ENCODE measurements around the gene DDR1.
"Not testable (repeated sequence)": the region's sequence is repeated elsewhere in the genome, so short reads cannot be mapped to it uniquely, and the experiment has no call there.

DDR1 gene

DNA sequence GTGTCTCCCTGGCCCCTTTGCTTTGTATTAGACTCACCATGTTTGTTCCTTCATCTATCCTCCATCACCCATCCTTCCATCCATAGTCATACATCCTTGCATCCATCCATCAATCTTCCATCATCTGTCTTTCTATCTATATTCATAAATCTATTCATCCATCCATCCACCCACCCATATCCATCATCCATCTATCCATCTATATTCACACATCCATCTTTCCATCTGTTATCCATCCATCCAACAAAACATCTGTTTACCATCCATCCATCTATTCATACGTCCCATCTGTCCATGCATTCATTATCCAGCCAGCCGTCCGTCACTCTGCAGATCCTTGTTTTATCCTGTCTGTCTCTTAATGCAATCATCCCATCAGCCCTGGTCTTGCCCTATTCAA is 10.6 kb downstream of the DDR1 start:
- DNase-seq = peak; percentile 2

DNA sequence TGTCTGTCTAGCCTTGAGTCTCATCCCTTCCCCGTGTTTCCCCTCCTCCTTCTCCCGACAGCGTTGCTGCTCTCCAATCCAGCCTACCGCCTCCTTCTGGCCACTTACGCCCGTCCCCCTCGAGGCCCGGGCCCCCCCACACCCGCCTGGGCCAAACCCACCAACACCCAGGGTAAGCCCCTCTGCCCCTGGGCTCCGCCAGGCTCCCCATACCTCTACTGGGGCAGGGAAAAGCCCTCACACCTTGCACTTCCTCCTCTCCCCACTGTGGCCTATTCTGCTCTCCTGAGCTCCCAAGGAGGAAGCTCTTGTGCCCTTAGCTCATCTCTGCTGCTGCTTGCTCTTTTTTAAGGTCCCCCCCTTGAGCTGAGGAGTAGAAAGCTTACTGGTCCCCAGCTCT is 11.0 kb downstream of the DDR1 start:
- peak; percentile 6 for DNase-seq

DNA sequence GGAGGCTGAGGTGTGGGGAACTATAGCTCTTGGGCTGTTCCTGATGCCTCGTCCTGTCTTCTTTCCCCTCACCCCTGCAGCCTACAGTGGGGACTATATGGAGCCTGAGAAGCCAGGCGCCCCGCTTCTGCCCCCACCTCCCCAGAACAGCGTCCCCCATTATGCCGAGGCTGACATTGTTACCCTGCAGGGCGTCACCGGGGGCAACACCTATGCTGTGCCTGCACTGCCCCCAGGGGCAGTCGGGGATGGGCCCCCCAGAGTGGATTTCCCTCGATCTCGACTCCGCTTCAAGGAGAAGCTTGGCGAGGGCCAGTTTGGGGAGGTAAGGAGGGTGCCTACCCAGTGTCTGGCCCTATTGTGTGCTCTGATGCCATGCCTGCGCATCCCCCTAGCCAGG is 12.2 kb downstream of the DDR1 start:
- DNase-seq = peak; percentile 22

DNA sequence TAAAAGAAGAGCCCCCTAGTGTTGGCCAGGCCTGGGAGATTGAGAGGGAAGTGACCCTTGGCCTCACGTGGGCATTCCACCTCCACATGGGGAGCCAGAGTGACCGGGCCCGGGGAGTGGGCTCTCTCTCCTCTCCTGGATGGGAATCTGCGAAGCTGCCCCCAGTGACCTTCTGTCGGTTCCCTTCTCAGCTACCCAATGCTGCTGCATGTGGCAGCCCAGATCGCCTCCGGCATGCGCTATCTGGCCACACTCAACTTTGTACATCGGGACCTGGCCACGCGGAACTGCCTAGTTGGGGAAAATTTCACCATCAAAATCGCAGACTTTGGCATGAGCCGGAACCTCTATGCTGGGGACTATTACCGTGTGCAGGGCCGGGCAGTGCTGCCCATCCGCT is 13.6 kb downstream of the DDR1 start:
- peak; percentile 16 for DNase-seq

DNA sequence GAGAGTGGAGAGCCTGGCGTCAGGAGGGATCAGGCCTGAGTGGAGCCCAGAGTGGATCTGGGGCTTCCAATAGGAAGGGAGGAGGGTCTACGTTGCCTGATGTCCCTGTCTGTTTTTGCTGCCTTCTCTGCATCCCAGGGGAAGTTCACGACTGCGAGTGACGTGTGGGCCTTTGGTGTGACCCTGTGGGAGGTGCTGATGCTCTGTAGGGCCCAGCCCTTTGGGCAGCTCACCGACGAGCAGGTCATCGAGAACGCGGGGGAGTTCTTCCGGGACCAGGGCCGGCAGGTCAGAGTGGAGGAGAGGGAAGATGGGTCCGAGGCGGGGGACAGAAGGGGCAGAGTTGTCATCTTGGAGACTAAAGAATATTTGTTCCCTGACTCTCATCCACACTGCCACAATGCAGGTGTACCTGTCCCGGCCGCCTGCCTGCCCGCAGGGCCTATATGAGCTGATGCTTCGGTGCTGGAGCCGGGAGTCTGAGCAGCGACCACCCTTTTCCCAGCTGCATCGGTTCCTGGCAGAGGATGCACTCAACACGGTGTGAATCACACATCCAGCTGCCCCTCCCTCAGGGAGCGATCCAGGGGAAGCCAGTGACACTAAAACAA is 14.5 kb downstream of the DDR1 start:
- DNase-seq = peak; percentile 20

DNA sequence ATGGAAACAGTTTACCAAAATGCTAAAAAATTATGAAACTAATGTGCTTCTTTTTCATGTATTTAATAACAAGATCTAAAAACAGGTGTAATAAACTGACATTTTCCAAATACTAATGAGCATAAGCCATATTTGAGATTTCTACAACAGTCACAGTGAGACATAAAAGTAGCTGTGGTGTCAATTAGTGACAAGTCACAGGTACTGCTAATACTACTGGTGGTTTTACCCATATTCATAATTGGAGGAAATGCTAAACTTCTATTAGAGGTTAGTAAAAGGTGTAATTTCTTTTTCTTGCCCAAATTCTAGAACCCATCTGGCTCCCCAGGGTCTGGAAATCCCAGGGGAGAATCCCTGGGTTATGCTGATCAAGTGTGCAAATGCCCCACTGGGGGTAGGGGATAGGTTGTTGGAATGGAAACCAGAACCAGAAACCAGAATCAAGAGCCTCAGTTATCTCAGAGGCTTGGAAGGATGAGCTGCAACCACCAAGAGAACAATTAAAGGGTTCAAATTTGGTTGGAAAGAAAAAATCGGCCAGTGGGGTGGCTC is 16.6 kb downstream of the DDR1 start:
- no peak for DNase-seq

DNA sequence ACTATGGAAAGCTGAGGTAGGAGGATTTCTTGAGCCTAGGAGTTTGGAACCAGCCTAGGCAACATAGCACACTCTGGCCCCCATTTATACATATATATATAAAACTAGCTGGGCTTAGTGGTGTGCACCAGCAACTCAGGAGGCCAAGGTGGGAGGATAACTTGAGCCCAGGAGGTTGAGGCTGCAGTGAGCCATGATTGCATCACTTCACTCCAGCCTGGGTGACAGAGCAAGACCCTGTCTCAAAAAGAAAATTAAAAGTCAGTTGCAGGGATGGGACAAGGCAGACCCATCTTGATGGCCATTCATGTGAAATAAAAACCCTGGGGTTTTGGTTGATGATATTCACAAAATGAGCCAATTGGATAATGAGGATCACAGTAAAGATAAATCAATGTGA is 17.1 kb downstream of the DDR1 start:
- DNase-seq = no peak

DNA sequence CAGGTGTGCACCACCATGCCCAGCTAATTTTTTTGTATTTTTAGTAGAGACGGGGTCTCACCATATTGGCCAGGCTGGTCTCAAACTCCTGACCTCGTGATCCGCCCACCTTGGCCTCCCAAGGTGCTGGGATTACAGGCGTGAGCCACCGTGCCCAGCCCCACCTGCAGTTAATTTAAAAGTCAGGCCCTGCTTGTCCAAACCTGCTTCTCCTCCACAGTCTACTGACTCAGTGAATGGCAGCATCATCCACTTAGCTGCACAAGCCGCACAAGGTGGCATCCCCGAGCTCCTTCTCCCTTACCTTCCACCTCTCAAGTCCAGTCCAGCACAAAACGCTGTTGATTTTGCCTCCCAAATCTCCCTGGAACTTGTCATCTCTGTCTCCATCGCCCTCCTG is 17.9 kb downstream of the DDR1 start:
- DNase-seq = not testable (repeated sequence)

DNA sequence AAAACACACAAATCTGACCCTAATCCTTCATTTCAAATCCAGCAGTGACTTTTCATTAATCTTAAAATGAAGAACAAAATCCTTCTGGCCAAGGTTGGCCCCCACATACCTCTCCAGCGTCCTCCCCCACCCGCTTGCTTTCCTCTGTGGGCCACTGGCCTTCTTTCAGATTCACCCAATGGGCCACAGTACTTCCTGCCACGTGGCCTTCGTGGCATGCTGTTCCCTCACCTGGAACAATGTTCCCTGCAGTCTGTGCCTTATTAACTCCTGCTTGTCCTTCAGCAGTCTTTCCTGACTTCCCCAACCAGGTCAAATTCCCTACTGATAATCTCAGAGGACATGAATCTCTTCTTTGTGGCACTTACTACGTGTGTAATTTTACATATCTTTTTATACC is 18.4 kb downstream of the DDR1 start:
- peak; percentile 4 for DNase-seq

DNA sequence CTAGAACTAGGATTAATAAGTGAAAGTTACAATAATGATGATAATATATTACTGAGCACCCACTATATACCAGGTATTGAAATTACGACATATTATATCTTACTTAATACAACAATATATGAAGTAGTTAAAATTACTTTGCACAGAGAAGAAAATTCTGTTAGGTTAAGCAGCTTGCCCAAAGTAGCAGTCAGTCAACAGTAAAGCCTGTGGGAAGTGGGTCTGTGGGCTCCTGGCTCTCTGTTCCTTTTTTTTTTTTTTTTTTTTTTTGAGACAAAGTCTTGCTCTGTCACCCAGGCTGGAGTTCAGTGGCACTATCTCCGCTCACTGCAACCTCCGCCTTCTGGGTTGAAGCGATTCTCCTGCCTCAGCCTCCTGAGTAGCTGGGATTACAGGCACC is 18.9 kb downstream of the DDR1 start:
- no peak for DNase-seq

DNA sequence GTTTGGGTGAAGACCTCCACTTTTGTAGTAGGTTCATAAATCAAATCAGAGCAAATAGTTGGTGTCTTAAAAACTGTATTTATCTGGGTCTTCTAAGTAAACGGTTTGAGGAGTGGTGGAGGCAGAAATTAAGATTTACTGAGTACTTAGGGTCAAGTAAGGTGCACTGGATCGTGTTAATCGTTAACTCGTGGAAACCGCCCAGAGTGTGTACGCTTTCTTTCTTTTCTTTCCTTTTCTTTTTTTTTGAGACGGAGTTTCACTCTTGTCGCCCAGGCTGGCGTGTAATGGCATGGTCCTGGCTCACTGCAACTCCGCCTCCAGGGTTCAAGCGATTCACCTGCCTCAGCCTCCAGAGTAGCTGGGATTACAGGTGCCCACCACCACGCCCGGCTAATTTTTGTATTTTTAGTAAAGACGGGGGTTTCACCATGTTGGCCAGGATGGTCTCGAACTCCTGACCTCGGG is 23.0 kb downstream of the DDR1 start:
- DNase-seq = not testable (repeated sequence)

DNA sequence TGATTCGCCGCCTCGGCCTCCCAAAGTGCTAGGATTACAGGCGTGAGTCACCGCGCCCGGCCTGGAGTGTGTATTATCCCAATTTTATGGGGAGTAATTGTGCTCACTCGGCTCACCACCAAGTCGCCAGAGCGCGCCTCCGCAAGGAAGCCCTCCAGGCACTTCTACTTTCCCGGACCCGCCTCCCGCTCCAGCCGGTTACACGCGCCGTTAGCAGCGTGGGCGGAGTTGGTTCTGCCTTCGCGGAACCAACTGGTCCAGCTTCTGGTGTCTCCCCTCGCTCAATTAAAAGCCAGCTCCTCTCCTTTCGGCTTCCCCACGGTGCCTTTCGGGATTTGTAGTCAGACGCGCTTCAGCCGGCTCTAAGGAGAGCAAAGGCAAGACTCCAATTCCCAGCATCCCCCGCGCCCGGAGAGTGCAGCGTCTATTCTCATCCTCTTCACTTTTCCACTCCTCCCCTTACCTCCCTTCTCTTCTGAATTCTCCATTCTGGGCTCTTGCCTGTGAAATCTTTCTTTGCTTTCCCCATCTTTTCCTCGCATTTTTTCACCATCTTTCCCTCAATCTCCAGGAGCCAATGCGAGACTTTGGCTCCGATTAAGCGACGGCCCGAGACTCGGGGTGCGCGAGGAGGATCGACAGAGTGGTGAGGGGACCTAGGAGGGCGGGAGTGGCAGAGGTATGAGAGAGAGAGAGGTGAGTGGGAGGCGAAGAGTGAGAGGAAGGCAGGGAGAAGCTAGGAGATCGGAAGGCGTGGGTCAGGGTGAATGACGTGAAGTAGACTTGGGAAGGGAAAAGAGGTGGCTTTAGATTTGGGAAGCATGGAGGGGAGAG is 23.7 kb downstream of the DDR1 start, which contains the start of gene GTF2H4:
GTF2H4 (plus strand) TSS at position 450 of the 834 bp plus-strand sequence.
- DNase-seq = peak; percentile 98

DNA sequence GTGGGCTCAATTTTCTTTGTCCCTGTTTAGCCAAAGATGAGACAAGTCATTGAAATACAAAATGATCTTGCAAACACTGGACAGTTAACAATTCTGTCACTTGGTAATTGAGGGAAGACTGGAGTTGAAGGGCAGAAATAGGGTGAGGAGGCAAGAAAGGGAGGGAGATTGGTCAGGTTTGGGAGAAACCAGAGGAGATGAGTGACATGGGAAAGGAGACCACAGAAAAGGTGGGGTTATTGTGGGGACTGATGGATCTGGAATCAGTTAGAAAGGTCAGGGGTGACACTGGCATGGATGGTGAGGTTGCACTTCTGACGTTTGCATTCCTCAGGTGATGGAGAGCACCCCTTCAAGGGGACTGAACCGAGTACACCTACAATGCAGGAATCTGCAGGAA is 24.4 kb downstream of the DDR1 start:
- DNase-seq = peak; percentile 13

DNA sequence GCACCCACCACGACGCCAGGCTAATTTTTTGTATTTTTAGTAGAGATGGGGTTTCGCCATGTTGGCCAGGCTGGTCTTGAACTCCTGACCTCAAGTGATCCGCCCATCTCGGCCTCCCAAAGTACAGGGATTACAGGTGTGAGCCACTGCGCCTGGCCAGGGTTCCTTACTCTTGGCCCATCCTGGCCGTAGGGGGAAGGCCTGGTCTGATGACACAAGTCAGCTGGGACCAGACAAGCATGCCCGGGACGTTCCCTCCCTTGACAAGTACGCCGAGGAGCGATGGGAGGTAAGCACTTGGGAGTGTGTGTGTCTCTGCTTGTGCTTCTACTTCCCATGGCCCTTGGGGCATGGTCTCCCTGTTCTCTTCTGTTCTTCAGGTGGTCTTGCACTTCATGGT is 26.2 kb downstream of the DDR1 start:
- peak; percentile 2 for DNase-seq

DNA sequence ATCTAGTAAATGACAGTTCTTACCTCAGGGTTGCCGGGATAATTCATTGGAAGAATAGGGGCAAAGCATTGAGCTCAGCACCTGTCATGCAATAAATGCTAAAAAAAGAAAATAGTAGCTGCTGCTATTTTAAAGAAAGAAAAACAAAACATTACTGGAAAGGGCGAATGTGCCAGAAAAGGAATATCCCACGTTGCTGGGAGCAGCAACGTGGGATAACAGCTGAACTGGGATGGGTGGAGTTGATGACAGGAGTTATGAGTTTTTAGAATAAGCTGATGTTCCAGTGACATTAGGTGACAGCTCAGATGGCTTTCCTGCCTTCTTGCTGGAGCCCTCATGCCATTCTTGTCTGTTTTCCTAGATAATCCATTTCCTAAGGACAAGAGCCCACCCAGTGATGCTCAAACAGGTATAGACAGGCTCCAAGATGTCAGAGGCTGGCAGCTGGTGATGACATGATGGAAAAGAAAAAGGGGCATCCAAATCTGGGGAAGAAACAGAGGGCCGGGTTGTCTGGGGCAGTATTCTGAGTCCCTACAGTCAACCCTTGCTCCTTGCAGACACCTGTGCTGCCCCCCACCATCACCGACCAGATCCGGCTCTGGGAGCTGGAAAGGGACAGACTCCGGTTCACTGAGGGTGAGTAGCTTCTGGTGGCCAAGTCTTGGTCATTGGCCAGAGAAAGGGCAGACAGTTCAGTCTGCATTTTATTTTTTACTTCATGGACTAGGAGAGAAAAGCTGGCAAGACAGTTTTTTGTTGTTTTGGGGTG is 28.6 kb downstream of the DDR1 start:
- DNase-seq = no peak

DNA sequence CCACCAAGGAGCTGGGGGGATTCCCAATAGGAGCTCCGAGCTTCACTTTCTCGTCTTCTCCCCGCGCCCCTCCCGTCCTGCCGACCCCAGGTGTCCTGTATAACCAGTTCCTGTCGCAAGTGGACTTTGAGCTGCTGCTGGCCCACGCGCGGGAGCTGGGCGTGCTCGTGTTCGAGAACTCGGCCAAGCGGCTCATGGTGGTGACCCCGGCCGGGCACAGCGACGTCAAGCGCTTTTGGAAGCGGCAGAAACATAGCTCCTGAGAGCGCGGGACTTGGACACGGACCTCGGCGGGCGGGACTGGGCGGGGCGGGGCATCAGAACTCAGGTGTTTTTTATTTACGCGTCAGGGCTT is 29.4 kb downstream of the DDR1 start:
- DNase-seq = no peak

DNA sequence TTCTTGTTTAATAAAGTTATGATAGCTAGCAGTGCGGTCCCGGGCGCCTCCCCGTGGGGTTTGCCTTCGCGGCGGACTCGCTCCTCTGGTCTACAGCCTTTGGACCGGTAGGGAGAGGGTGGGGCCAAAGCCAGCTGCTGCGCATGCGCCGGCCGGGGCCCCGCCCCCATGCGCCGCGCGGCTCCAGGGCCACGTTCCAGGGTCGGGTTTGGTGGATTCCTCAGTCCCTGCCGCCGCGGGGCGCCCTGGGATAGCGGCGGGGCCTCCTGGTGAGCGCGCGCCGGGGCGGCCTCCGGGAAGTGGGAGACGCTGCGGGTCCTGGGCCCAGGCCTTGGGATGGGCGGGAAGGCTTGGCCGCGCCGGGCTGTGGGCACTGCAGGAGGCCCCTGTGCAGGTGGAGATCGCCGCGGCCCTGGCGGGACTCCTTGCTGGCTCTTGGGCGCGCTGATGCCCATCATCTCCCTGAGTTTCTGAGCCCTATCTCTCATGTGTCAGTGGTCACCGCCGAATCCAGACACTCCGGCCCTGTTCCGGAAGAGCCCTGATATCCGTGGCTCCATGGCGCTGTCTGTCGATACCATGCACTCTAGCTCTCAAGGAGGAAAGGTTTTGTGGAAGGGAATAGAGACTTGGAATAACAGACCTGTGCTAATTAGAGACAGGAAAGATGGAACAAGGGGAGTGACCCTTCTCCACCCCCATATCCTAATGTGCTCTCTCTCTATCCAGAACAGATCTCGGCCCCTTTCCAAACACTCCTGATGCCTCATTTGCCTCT is 29.9 kb downstream of the DDR1 start, which contains the start of gene VARS2:
VARS2 (plus strand) TSS at position 163 of the 778 bp plus-strand sequence; CDS start at position 762, 599 bp downstream.
- DNase-seq = peak; percentile 95

DNA sequence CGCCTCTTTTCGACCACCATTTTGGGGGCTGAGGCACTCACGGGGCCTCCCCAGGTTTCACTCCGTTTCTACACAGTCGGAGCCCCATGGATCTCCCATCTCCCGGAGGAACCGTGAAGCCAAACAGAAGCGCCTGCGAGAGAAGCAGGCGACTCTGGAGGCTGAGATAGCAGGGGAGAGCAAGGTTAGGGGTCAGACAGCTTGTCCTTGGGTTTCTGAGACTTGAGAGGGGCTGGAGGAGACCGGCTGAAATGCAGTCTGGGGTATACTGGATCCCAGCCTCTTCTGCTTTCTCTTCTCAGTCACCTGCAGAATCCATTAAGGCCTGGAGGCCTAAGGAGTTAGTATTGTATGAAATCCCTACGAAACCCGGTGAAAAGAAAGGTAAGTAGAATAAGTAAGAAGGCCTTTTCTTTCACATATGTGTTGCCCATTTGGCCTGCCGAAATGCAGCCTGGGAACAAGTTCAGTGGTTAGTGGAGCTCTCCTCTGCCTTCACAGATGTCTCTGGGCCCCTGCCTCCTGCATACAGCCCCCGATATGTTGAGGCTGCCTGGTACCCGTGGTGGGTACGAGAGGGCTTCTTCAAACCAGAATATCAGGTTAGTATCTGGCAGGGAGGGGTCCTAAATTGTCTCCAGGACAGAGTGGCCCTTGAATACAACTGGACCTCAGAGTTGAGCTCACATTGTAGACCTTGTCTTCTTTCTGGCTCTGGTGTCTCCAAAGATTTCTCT is 30.7 kb downstream of the DDR1 start:
- peak; percentile 49 for DNase-seq

DNA sequence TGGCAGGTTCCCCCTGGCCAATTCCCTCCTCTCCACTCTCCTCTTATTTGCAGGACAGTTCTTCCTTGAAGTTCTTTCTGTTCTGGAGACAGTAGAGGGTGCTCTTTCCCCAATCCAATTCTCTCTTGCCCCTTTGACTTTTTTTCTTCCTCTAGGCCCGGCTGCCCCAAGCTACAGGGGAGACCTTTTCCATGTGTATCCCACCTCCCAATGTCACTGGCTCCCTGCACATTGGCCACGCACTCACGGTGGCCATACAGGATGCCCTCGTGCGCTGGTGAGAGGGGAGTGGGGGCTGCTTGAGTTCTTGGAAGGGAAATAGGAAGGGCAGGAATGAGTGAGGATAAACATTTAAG is 31.2 kb downstream of the DDR1 start:
- peak; percentile 48 for DNase-seq

DNA sequence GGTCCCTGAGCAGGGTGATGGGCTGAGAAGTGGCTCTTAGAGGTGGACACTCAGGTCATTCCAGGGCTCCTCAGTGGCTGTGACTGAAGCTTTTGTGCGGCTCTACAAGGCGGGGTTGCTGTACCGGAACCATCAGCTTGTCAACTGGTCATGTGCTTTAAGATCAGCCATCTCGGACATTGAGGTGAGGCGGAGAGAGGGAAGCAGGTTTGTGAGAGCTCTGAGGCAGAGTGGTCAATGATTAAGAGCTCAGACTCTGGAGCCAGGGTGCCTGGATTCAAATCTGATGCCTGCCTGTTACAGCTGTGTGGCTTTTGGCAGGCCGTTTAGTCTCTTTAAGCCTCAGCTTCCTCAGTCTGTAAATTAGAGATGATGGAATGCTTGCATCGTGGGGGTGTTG is 32.7 kb downstream of the DDR1 start:
- DNase-seq = no peak

DNA sequence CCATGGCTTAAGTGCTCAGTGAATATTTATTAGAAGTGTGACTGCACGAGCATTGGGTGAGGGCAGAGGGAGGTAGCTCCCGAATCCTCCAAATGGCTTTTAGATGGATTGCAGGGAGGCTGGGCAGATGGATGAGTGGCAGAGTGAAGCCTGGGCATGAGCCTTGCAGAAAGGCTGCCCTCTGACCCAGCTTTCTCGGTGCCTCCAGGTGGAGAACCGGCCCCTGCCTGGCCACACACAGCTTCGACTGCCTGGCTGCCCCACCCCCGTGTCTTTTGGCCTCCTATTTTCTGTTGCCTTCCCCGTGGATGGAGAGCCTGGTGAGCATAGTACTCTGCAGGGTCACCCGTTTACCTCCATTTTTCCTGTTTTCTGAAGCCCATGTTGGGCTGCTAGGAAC is 33.2 kb downstream of the DDR1 start:
- DNase-seq = no peak

DNA sequence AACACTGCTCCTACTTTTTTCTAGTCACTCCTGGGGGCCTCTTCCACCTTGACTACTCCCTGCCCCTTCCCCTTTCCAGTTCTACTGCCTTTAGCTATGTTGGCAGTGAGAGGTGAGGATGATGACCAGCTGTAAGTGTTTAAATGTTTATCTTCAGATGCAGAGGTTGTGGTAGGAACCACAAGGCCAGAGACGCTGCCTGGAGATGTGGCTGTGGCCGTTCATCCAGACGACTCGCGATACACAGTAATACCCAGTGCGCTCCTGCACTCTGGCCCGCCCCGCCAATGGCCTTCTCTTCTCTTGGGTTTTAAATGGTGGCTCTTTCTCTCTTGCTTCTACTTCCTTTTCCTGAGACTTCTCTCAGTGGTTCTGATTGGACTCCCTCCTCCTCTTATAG is 34.4 kb downstream of the DDR1 start:
- no peak for DNase-seq
